K562 (cell line): ENCODE data around the gene NOCT. TPM values are rescaled to one million over a fixed set of nuclear protein-coding genes. Genes with fewer than 3 reads are reported as not detected.

Experiments
- ATAC-seq: fragments of 200-7000 bp; cut with Tn5 transposase; 3 replicates; pipeline ENCODE4 v1.9.1; 2020; ENCODE audit warnings: moderate library complexity
- BruUV-seq: library from RNA; stranded (reverse); fragments of 400-500 nt; replicated peaks from 2 replicates; lab custom pipeline; 2021; lab: Mats Ljungman, UMichigan
- CTCF ChIA-PET: fragments of 300-600 bp; formaldehyde crosslinking; extraction: SDS; loops from one replicate; lab custom pipeline; 2021; ENCODE audit warnings: low intra/inter-chr PET ratio; lab: Yijun Ruan, JAX
- POLR2A ChIA-PET: fragments of 300-600, 350-650 bp; sonication (Branson Sonifier 250); formaldehyde crosslinking; extraction: SDS; loops from one replicate; lab custom pipeline; 2021; ENCODE audit warnings: antibody characterized with exemption, inconsistent platforms; lab: Yijun Ruan, JAX
- DNase-seq, 4 experiments: peaks; one replicate each; pipeline versions ENCODE4 v3.0.0 to v3.0.0-alpha.2; 2011 to 2018; ENCODE audit warnings: low spot score in 3 of 4, mixed read lengths in 3 of 4; ENCODE audit errors: extremely low read depth in 1 of 4
- FAIRE-seq: peaks from 2 replicates; lab custom pipeline; 2011; peaks lifted over from hg19 to GRCh38; lab: Jason Lieb, UNC
- H2AFZ ChIP-seq: 2 replicates; pipeline ENCODE4 v1.6.0; 2011; ENCODE audit warnings: low read depth, low read length, control low read depth, inconsistent platforms
- H3K27ac ChIP-seq: fragments of 200-600 bp; 3 replicates; pipeline ENCODE4 v1.8.0; 2011; ENCODE audit warnings: low read depth, mild to moderate bottlenecking, control low read depth, inconsistent platforms, low read length, moderate library complexity, mixed read lengths; ENCODE audit errors: extremely low read depth
- H3K27me3 ChIP-seq, 2 experiments: fragments of 300-600 bp in 1 of 2; 2 replicates in 1 of 2; 3 replicates in 1 of 2; pipeline versions ENCODE4 v1.6.0 to v1.8.0; 2011; ENCODE audit warnings: inconsistent platforms in 2 of 2, low read length in 2 of 2, mild to moderate bottlenecking in 1 of 2, mixed read lengths in 1 of 2, moderate library complexity in 1 of 2; ENCODE audit not compliant: control insufficient read depth in 2 of 2, insufficient read depth in 2 of 2
- H3K36me3 ChIP-seq: fragments of 300-600 bp; 3 replicates; pipeline ENCODE4 v1.8.0; 2011; ENCODE audit warnings: mild to moderate bottlenecking, low read length, inconsistent platforms; ENCODE audit not compliant: control insufficient read depth, insufficient read depth
- H3K4me1 ChIP-seq, 2 experiments: fragments of 200-600 bp in 1 of 2; replicated peaks in 1 of 2; 2 replicates in 1 of 2; 3 replicates in 1 of 2; pipeline versions ENCODE4 v1.5.1 to v1.8.0; 2011; ENCODE audit warnings: inconsistent platforms in 2 of 2, low read length in 2 of 2, mild to moderate bottlenecking in 1 of 2, mixed read lengths in 1 of 2, moderate library complexity in 1 of 2; ENCODE audit not compliant: control insufficient read depth in 2 of 2, insufficient read depth in 2 of 2
- H3K4me2 ChIP-seq: 2 replicates; pipeline ENCODE4 v1.6.1; 2011; ENCODE audit warnings: low read length, control low read depth, inconsistent platforms, mixed read lengths; ENCODE audit not compliant: insufficient read depth
- H3K4me3 ChIP-seq: fragments of 200-600 bp; sonication (generic), shearing (Covaris generic); 2 replicates; pipeline ENCODE4 v1.5.1; 2016; ENCODE audit warnings: control low read depth, inconsistent platforms
- H3K79me2 ChIP-seq: fragments of 200-600 bp; 3 replicates; pipeline ENCODE4 v1.8.0; 2011; ENCODE audit warnings: low read length, inconsistent platforms; ENCODE audit not compliant: control insufficient read depth, insufficient read depth
- H3K9ac ChIP-seq, 2 experiments: 2 replicates each; pipeline versions ENCODE4 v1.6.0 to v1.6.1; 2011; ENCODE audit warnings: low read depth in 2 of 2, low read length in 2 of 2, control low read depth in 1 of 2, inconsistent platforms in 1 of 2, mild to moderate bottlenecking in 1 of 2, mixed read lengths in 1 of 2; ENCODE audit not compliant: insufficient read depth in 1 of 2
- H3K9me1 ChIP-seq: one replicate; pipeline ENCODE4 v1.6.0; 2011; ENCODE audit warnings: inconsistent platforms, mild to moderate bottlenecking, low read length, moderate library complexity; ENCODE audit not compliant: control insufficient read depth, insufficient read depth
- H3K9me3 ChIP-seq: replicated peaks from 2 replicates; pipeline ENCODE4 v1.5.1; 2011; ENCODE audit warnings: low read depth, low read length, inconsistent platforms; ENCODE audit not compliant: control insufficient read depth, insufficient read depth
- H4K20me1 ChIP-seq: replicated peaks from 2 replicates; pipeline ENCODE4 v1.6.1; 2011; ENCODE audit warnings: low read length, inconsistent platforms, mixed read lengths; ENCODE audit not compliant: control insufficient read depth, insufficient read depth
- ARHGAP35 ChIP-seq: fragments of 450-650 bp; IDR thresholded peaks from 2 replicates; pipeline ENCODE4 v1.6.1; 2018; ENCODE audit not compliant: partially characterized antibody
- CHD7 ChIP-seq: fragments of 200-600 bp; sonication (generic); IDR thresholded peaks from one replicate; pipeline ENCODE4 v1.6.1; 2012; ENCODE audit warnings: mild to moderate bottlenecking, low read depth, low read length, inconsistent platforms
- DPF2 ChIP-seq: fragments of 450-650 bp; IDR thresholded peaks from 2 replicates; pipeline ENCODE4 v1.6.1; 2016
- HMBOX1 ChIP-seq: sonication (generic); IDR thresholded peaks from 2 replicates; pipeline ENCODE4 v1.6.1; 2016
- MAZ ChIP-seq, 2 experiments: fragments of 450-650 bp in 1 of 2; sonication (generic) in 1 of 2; formaldehyde crosslinking; IDR thresholded peaks in 1 of 2; conservative IDR thresholded peaks in 1 of 2; 2 replicates each; pipeline versions ENCODE4 v1.4.0 to v1.5.0; 2020; ENCODE audit warnings: mild to moderate bottlenecking in 1 of 2, missing genetic modification reagents in 1 of 2
- NFATC3 ChIP-seq: fragments of 450-650 bp; IDR thresholded peaks from 2 replicates; pipeline ENCODE4 v1.6.1; 2017; ENCODE audit warnings: mild to moderate bottlenecking
- STAT5B ChIP-seq: fragments of 250-450 bp; sonication (Bioruptor Pico); IDR thresholded peaks from 2 replicates; pipeline ENCODE4 v1.8.0; 2021; ENCODE audit warnings: mild to moderate bottlenecking, inconsistent platforms
- ZNF212 ChIP-seq: fragments of 450-650 bp; formaldehyde crosslinking; IDR thresholded peaks from 2 replicates; pipeline ENCODE4 v1.4.0; 2020; ENCODE audit warnings: mild to moderate bottlenecking
- ZNF398 ChIP-seq: fragments of 250-450 bp; sonication (Bioruptor Pico); IDR thresholded peaks from 2 replicates; pipeline ENCODE4 v1.8.0; 2021; ENCODE audit warnings: moderate library complexity, mild to moderate bottlenecking, inconsistent platforms
- in situ Hi-C: fragments of 300-500 bp; cut with MboI; formaldehyde crosslinking; loops from 4 replicates; pipeline ENCODE4 v1.15.0; 2018; ENCODE audit warnings: inconsistent platforms, mixed read lengths
- intact Hi-C: fragments of 100-400 bp; cut with micrococcal nuclease; formaldehyde crosslinking; loops from 2 replicates; pipeline ENCODE4 v1.14.2; 2022
- polyA plus RNA-seq, 8 experiments: library from polyadenylated mRNA; depleted of rRNA in 4 of 8; stranded (reverse) in 5 of 8; unstranded in 3 of 8; fragments of >200 nt; fragmentation: Nextera tagmentation in 2 of 8; fragmentation: Illumina TruSeq in 1 of 8; extraction: Ambion mirVana in 2 of 8; extraction: Trizol in 1 of 8; gene quantifications; 2 replicates each; pipeline versions ENCODE4 v1.2.1 to v1.2.3, GENCODE V29; 2011 to 2014; ENCODE audit warnings: inconsistent platforms in 1 of 8, missing spikeins in 1 of 8
- total RNA-seq, 7 experiments: library from RNA; depleted of rRNA in 6 of 7; stranded (reverse); fragments of >200 nt in 6 of 7; fragmentation: Illumina TruSeq in 2 of 7; extraction: Trizol in 2 of 7; gene quantifications; 2 replicates each; pipeline versions ENCODE4 v1.2.1 to v1.2.3, GENCODE V29; 2011 to 2021; ENCODE audit warnings: low replicate concordance in 1 of 7

NOCT gene
- total and polyA plus RNA-seq, 9 of the 15 experiments (the other 6 are each of a cell fraction or from before 2014, with no cell fraction given): 1.3 to 20.2 (median 11.1) TPM

GRCh38 chr4:139018501-139018900 lies 2.9 kb downstream of the NOCT start:
- BruUV-seq: TSS peak; percentile 41
- Histone ChIP-seq H3K9ac (no peak overlapping the region), H3K9me1 (no peaks in the 10 kb centered on the region), H2AFZ (no peak overlapping the region), H3K4me2 (no peak overlapping the region), H3K4me3 (peak overlapping the region; percentile 20; the same call in 1 of the 2 replicates), H3K27me3 (no peaks in the 10 kb centered on the region), H4K20me1 (peaks cover 3% of the 10 kb centered on the region), H3K36me3 (peaks cover 49% of the 10 kb centered on the region), H3K4me1 (peaks cover 15 to 27% of the 10 kb centered on the region in 2 experiments; a peak in 4 of 5 replicates), H3K27ac (no peak overlapping the region), H3K9me3 (no peaks in the 10 kb centered on the region), H3K79me2 (peaks cover 78% of the 10 kb centered on the region)
- in situ Hi-C loops (no loop called here), intact Hi-C loops (loop anchor here (5.0 to 10.0 kb wide), 4 partner anchors 64 to 774 kb away; partner anchors contain the start of genes ELF2 and SLC7A11)
- CTCF ChIA-PET: no interaction called here
- DNase-seq (no peak), ATAC-seq (no peak), FAIRE-seq (no peak)
- POLR2A ChIA-PET: interaction anchor here (0.6 to 6.6 kb wide), 3 partner anchors 10 to 648 kb away, joined by 3 to 52 read pairs (median 3); partner anchors contain the start of gene NDUFC1
- TF ChIP-seq NFATC3: no peak
- TF ChIP-seq ZNF398 (CRISPR knock-in tag): no peak
- TF ChIP-seq CHD7: no peak
- TF ChIP-seq STAT5B (CRISPR knock-in tag): no peak
- TF ChIP-seq ZNF212 (CRISPR knock-in tag): no peak
- TF ChIP-seq DPF2: no peak
- TF ChIP-seq HMBOX1: no peak
- no peak for TF ChIP-seq MAZ (CRISPR knock-in tag; conservative IDR thresholded peaks at IDR 0.05 in 1 of 2, IDR thresholded peaks at IDR 0.05 in 1 of 2)
- TF ChIP-seq ARHGAP35: no peak
